HepG2 (cell line): ENCODE measurements around the gene MAFF. TPM values are rescaled to one million over a fixed set of nuclear protein-coding genes. Genes with fewer than 3 reads are reported as not detected.

Experiments used
- ATAD3A ChIP-seq: sonication (generic); formaldehyde crosslinking; IDR thresholded peaks from 2 replicates; pipeline ENCODE4 v1.4.0; 2020; ENCODE audit warnings: missing genetic modification reagents
- BRF2 ChIP-seq: sonication (generic); formaldehyde crosslinking; IDR thresholded peaks from 2 replicates; pipeline ENCODE4 v1.8.1; 2022; ENCODE audit warnings: mild to moderate bottlenecking, missing genetic modification reagents
- CERS6 ChIP-seq: sonication (generic); formaldehyde crosslinking; IDR thresholded peaks from 2 replicates; pipeline ENCODE4 v1.5.0; 2020; ENCODE audit warnings: missing genetic modification reagents
- DMAP1 ChIP-seq: IDR thresholded peaks from 2 replicates; pipeline ENCODE4 v1.6.1; 2016
- FOXK2 ChIP-seq: fragments of 450-650 bp; IDR thresholded peaks from 2 replicates; pipeline ENCODE4 v1.6.1; 2016
- HES4 ChIP-seq: sonication (generic); formaldehyde crosslinking; IDR thresholded peaks from 2 replicates; pipeline ENCODE4 v1.9.0; 2021; ENCODE audit warnings: mild to moderate bottlenecking, missing genetic modification reagents, borderline replicate concordance
- KMT2A ChIP-seq: sonication (generic); formaldehyde crosslinking; IDR thresholded peaks from 2 replicates; pipeline ENCODE4 v1.4.0; 2020; ENCODE audit warnings: missing genetic modification reagents
- MBD4 ChIP-seq: IDR thresholded peaks from 2 replicates; pipeline ENCODE4 v1.6.1; 2012; ENCODE audit warnings: low read length, inconsistent platforms, borderline replicate concordance
- MED8 ChIP-seq: sonication (generic); formaldehyde crosslinking; IDR thresholded peaks from 2 replicates; pipeline ENCODE4 v1.8.1; 2023; ENCODE audit warnings: mild to moderate bottlenecking, missing genetic modification reagents; ENCODE audit not compliant: insufficient replicate concordance
- PAF1 ChIP-seq: IDR thresholded peaks from 2 replicates; pipeline ENCODE4 v1.6.1; 2016; ENCODE audit warnings: missing genetic modification reagents, missing compliant biosample characterization
- PHF5A ChIP-seq: IDR thresholded peaks from one replicate; pipeline ENCODE4 v1.6.1; 2018; ENCODE audit warnings: low read depth, missing genetic modification reagents; ENCODE audit not compliant: unreplicated experiment
- POGZ ChIP-seq: sonication (generic); formaldehyde crosslinking; IDR thresholded peaks from 2 replicates; pipeline ENCODE4 v1.4.0; 2020; ENCODE audit warnings: mild to moderate bottlenecking, missing genetic modification reagents
- RARA ChIP-seq: IDR thresholded peaks from 2 replicates; pipeline ENCODE4 v1.6.1; 2016; ENCODE audit warnings: missing genetic modification reagents, missing compliant biosample characterization
- SCMH1 ChIP-seq: sonication (generic); formaldehyde crosslinking; IDR thresholded peaks from 2 replicates; pipeline ENCODE4 v1.9.0; 2021; ENCODE audit warnings: missing genetic modification reagents, mild to moderate bottlenecking, borderline replicate concordance
- ZFP62 ChIP-seq: sonication (generic); formaldehyde crosslinking; IDR thresholded peaks from 2 replicates; pipeline ENCODE4 v1.4.0; 2020; ENCODE audit warnings: missing genetic modification reagents
- ZFY ChIP-seq: sonication (generic); formaldehyde crosslinking; IDR thresholded peaks from 2 replicates; pipeline ENCODE4 v1.4.0; 2020; ENCODE audit warnings: missing genetic modification reagents
- ZNF652 ChIP-seq: IDR thresholded peaks from 2 replicates; pipeline ENCODE4 v1.6.1; 2016; ENCODE audit warnings: low read depth, borderline replicate concordance
- ZNF704 ChIP-seq: sonication (generic); formaldehyde crosslinking; IDR thresholded peaks from 2 replicates; pipeline ENCODE4 v1.8.1; 2023; ENCODE audit warnings: mild to moderate bottlenecking, inconsistent platforms, moderate library complexity, missing genetic modification reagents, borderline replicate concordance
- ZNF710 ChIP-seq: sonication (generic); formaldehyde crosslinking; IDR thresholded peaks from 2 replicates; pipeline ENCODE4 v1.5.0; 2020; ENCODE audit warnings: mild to moderate bottlenecking, missing genetic modification reagents, borderline replicate concordance
- ZNF839 ChIP-seq: sonication (generic); formaldehyde crosslinking; IDR thresholded peaks from 2 replicates; pipeline ENCODE4 v1.4.0; 2020; ENCODE audit warnings: missing genetic modification reagents, mild to moderate bottlenecking, borderline replicate concordance
- ZXDC ChIP-seq: sonication (generic); formaldehyde crosslinking; IDR thresholded peaks from 2 replicates; pipeline ENCODE4 v1.5.0; 2020; ENCODE audit warnings: mild to moderate bottlenecking, missing genetic modification reagents
- polyA plus RNA-seq, 8 experiments: library from polyadenylated mRNA; depleted of rRNA in 3 of 8; stranded (reverse) in 7 of 8; unstranded in 1 of 8; fragments of >200 nt; fragmentation: Illumina TruSeq in 4 of 8; extraction: Trizol in 4 of 8; gene quantifications; 2 replicates each; pipeline versions ENCODE4 v1.2.1 to v1.2.3, GENCODE V29; 2011 to 2016; ENCODE audit warnings: low read depth in 4 of 8, missing spikeins in 1 of 8, mixed read lengths in 1 of 8; ENCODE audit not compliant: insufficient read depth in 1 of 8
- total RNA-seq, 5 experiments: library from RNA; depleted of rRNA; stranded (reverse); fragments of >200 nt; fragmentation: Illumina TruSeq; extraction: Trizol; gene quantifications; 2 replicates each; pipeline ENCODE4 v1.2.3, GENCODE V29; 2016; ENCODE audit warnings: low read depth in 1 of 5

The MAFF gene
- total and polyA plus RNA-seq, 2 of the 13 experiments (the other 11 are each of a cell fraction or from before 2014, with no cell fraction given) = 5.4 to 14.3 TPM

- TF ChIP-seq POGZ (CRISPR knock-in tag) (no peak), BRF2 (no peak), DMAP1 (CRISPR knock-in tag) (no peak; the same call in 1 of the 2 replicates), ZXDC (CRISPR knock-in tag) (no peak), ZFY (CRISPR knock-in tag) (no peak), HES4 (CRISPR knock-in tag) (no peak), FOXK2 (no peak), KMT2A (CRISPR knock-in tag) (peak; percentile 20; the same call in 1 of the 2 replicates), ZNF652 (CRISPR knock-in tag) (peak; percentile 80), CERS6 (CRISPR knock-in tag) (no peak), ATAD3A (CRISPR knock-in tag) (no peak), PAF1 (no peak), ZFP62 (CRISPR knock-in tag) (no peak), MED8 (CRISPR knock-in tag) (no peak), PHF5A (CRISPR knock-in tag) (no peak), RARA (CRISPR knock-in tag) (no peak), ZNF839 (no peak), SCMH1 (no peak), MBD4 (no peak), ZNF710 (CRISPR knock-in tag) (0 out of 2 replicates have a peak, but pooled peaks have one; percentile 14), ZNF704 (no peak)
Observed at GRCh38 chr22:38203090-38203810, 1.5 kb downstream of the MAFF start (continued).
